NCI-H2196 treated with DMSO at 0.1 percent for 48 hours (cell line): ENCODE measurements around the gene GRK5.

Experiments
- DNase-seq: peaks from one replicate; lab custom pipeline; 2025; ENCODE audit not compliant: unreplicated experiment; lab: John Stamatoyannopoulos, UW

Gene GRK5

DNA sequence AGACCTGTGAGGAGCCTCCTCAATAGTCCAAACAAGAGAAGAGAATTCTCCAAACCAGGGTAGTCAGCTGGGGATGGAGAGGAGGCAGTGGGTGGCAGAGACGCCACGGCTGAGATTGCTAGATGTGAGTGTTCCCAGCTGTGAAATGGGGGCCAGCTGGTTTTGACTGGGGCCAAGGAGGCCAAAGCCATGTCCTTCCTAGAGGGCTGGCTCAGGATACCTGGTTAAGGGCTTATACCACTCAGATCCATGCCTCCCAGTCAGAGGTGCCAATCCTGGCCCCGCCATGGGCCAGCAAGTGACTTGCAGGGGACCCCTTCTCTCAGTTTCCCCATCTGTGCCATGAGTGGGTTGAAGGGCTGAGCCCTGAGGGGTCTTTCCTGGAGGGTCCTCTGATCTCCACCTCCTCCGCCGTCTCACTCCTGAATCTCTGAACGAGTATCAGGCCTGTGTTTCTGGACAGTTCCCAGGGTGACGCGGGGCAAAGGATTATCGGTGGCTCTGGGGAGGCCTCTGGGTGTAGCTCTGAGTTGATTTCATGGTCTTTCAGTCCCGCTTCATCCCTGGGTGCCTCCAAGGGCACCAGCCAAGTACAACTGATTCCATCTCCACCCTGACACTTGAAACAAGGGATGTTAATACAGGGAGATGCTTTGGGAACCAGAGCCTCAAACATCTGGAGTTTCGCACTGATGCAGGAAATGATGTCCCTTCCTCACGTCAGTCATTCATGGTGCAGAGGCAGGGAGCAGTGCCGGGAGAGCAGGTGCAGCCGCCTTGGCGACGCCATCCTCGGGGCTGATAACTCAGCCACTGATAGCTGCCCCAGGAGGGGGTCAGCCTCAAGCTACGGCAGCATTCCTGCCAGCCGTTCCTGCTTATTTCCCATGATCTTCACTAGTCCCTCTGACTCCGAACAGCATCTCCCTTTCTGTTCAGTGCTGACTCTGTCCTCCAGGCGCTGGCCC is 208.4 kb downstream of the GRK5 start:
- DNase-seq = no peak

- DNase-seq = no peak
These were observed 209.5 kb downstream of the GRK5 start for GRCh38 chr10:119416855-119417254.

- no peak for DNase-seq
These were observed 210.5 kb downstream of the GRK5 start for GRCh38 chr10:119417852-119418251.

- no peak for DNase-seq
These were observed 211.0 kb downstream of the GRK5 start for GRCh38 chr10:119418362-119418761.

GRCh38 chr10:119419931-119420330 is 212.6 kb downstream of the GRK5 start:
- no peak for DNase-seq

DNA sequence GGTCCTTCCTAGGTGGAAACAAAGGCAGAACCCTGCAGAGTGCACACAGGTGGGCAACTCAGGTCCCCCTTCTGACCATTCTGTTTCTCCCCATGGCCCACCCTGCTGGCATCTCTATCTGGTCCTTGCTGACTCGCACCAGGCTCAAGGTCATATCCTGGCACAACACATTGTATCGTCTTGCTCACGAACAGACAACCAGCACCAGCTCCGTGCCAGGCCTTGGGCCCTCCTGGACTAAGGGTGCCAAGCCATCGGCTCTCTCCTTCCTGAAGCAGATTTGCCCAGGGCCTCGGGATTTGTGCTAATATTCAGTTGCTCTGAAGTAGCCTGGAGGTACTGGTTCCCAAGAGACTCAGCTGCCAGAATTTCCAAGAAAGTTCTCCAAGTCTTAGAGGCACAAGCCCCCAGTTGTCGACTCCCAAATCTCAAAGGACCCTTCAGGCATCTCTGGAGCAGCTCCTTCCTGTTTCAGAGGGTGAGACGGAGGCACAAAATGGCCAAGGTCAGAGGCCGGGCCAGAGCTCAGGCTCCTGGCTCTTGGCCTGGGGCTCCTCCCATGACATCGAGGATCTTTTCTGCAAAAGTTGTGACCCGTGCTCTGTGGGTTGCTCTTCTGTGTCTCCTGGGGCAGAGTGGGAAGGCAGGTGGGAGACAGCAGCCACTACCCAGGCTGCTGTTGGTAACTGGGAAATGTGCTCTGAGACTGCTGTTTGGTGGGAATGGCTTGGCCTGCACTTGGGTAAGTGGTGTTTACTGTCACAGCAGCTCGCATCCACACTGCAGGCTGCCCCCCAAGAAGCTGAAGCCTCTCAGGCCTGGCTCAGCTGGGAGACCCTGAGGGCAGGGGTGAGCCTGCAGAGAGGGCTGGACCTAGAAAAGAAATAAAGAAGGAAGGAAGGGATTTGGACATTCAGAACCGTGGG is 213.8 kb downstream of the GRK5 start:
- no peak for DNase-seq

DNA sequence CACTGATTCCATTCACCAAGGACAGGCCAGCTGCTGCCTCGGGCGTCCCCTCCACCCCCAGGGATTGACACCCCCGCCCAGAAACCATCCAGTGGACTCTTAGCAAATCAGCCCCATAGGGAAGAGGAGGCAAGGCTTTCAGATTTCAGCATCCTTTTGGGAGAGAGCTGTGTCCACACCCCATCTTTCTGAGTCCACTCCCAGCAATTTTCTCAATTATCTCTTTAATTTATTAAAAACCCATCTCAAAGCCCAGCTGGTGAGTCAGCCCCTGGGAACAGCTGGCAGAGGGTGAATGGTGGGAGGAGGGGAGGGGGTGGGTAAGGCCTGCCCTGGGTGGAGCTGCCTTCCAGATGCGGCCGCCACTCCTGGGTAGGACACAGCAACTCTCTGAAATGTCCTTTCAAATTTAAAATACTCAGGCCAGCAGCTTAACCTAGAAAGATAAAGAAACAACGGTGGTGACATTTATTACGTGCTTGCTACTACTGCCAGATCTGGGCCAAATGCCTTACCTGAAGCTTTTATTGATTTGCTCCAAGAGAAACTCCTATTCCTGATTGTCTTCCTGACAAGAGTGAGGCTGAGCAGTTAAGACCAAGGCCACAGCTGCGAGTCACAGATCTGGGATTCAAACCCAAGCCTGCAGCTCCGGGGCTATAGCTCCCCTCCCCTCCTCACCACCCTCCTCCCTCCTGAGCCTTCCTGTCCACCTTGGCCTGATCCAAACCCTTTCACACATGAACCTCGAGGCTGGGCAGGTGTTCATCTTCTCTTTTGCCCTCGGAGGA is 214.7 kb downstream of the GRK5 start:
- DNase-seq = no peak

- no peak for DNase-seq
These were observed 215.5 kb downstream of the GRK5 start for GRCh38 chr10:119422682-119423509.

GRCh38 chr10:119423510-119424257 is 216.3 kb downstream of the GRK5 start:
- no peak for DNase-seq

DNA sequence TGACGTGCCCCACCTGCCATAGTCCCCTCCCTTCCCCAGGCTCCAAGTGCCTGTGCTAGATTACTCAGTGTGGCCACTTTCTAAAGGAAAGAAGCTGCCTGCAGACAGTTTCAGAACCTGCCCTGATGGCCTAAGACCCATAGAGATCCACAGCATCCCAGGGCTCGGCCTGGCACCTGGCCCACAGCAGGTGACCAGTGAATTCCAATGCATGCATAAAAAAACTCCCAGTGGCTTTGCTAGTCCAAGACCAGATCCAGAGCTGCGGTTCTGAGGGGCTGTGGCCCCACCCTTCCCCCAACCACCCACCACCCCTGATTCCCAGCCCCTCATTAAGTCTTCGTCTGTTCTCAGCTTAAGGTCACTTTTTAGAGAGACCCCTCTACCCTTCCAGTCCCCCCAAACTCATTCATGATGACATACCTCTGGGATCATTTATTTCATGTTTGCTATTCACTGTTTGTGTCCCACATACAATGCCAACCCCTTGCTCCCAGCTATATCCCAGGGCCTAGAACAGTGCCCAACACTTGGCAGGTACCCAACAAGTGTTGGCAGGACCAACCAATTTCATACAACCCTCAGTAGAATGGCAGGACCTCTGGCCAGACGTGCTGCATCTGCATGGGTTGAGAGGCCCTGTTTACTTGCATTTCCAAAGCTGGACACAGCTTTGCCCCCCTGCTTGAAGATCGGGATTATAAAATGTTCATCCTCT is 217.0 kb downstream of the GRK5 start:
- no peak for DNase-seq

GRCh38 chr10:119425102-119425880 is 217.9 kb downstream of the GRK5 start:
- DNase-seq = no peak

DNA sequence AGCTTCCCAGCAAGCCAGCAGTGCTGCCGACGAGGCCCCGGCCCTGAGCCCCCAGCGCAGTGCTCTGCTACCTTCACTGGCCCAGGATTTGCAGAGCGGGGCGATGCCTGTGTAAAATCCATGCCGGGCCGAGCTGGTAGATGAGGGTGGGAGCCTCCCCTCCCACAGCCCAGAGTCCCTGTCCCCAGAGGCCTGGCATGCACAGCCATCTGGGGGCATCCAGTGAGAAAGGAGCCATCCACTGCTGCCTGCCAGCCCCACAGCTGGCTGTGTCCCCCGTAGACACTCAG is 218.5 kb downstream of the GRK5 start:
- no peak for DNase-seq

DNA sequence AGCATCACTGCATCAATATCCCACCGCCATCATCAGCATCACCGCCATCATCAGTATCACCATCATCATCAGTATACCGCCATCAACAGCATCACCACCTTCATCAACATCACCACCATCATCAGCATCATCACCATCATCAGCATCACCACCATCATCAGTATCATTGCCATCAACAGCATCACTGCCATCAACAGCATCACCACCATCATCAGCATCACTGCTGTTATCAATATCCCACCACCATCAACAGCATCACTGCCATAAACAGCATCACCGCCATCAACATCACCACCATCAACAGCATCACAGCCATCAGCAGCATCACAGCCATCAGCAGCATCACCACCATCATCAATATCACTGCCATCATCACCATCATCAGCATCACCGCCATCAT is 219.3 kb downstream of the GRK5 start:
- DNase-seq = no peak

DNA sequence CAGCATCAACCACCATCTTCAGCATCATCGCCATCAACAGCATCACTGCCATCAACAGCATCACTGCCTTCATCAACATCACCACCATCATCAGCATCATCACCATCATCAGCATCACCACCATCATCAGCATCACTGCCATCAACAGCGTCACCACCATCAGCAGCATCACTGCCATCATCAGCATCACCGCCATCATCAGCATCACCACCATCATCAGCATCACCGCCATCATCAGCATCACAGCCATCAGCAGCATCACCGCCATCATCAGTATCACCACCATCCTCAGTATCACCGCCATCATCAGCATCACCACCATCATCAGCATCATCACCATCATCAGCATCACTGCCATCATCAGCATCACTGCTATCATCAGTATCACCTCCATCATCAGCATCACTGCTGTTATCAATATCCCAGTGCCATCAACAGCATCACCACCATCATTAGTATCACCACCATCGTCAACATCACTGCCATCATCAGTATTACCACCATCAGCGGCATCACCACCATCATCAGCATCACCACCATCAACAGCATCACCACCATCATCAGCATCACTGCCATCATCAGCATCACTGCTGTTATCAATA is 220.0 kb downstream of the GRK5 start:
- no peak for DNase-seq

- DNase-seq = no peak
These were observed 221.4 kb downstream of the GRK5 start for GRCh38 chr10:119428789-119429188.

GRCh38 chr10:119429771-119430170 is 222.4 kb downstream of the GRK5 start:
- no peak for DNase-seq

DNA sequence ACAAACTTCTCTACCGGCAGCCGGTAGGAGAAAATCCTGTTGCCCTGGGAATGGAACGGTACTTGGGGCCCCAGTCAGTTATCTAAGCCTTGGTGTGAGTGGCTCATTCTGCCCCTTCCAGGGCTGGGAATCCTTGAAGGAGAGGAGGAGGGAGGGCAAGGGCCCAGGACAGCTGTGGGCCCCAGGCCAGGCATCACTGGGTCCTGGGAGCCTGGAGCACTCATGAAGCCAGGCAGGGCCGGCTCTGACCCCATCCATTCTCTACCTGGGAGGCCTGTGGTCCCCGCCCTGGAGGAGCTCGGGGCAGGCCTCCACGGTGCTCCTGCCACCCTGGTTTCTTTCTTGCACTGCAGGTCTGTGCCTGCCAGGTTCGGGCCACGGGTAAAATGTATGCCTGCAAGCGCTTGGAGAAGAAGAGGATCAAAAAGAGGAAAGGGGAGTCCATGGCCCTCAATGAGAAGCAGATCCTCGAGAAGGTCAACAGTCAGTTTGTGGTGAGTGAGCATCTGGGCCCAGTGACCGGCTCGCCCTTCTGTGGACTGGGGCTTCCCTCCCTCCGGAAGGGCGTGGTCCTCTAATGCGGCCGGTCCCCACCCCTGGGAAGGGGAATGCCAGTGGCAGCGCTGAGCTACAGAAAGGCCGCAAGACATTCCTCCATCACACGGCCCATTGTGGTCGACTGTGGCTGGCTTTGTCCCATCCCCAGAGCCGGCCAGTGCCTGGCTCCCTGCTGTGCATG is 223.8 kb downstream of the GRK5 start:
- no peak for DNase-seq
